NCI-H69 (cell line): Measurements from ENCODE around the gene CACNA2D2.
A peak's percentile ranks its signal among the peaks of the same experiment; 100 is the strongest.

Experiments used
- DNase-seq: peaks from one replicate; lab custom pipeline; 2025; lab: John Stamatoyannopoulos, UW

The CACNA2D2 gene

GRCh38 chr3:50393061-50393460 is 110.4 kb downstream of the CACNA2D2 start:
- no peak for DNase-seq

GRCh38 chr3:50392101-50392715 is 111.2 kb downstream of the CACNA2D2 start:
- no peak for DNase-seq

- peak; percentile 57 for DNase-seq
Observed at GRCh38 chr3:50390508-50391224, 112.8 kb downstream of the CACNA2D2 start.

- DNase-seq: no peak
Observed at GRCh38 chr3:50389414-50389767, 114.0 kb downstream of the CACNA2D2 start.

- no peak for DNase-seq
Observed at GRCh38 chr3:50388720-50389413, 114.6 kb downstream of the CACNA2D2 start.

- peak; percentile 58 for DNase-seq
Observed at GRCh38 chr3:50388016-50388719, 115.3 kb downstream of the CACNA2D2 start.

DNA sequence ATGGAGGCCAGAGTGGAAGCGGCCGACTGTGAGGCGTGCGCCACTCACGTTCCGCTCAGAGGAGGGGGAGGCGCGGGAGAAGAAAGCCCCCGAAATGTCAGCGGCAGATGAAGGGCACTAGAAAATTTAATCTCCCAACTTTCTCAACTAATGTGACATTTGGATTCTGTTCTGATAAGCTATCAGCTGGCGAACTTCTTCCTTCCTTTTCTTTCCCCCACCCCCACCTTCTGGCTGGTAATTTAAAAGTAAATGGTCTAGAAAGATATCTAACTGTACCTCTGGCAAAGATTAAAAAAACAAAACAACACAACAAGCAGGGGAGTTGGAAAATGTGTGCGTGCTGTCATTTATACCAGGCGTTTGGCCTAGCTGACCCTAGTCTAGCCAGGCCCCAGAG is 117.7 kb downstream of the CACNA2D2 start:
- no peak for DNase-seq

DNA sequence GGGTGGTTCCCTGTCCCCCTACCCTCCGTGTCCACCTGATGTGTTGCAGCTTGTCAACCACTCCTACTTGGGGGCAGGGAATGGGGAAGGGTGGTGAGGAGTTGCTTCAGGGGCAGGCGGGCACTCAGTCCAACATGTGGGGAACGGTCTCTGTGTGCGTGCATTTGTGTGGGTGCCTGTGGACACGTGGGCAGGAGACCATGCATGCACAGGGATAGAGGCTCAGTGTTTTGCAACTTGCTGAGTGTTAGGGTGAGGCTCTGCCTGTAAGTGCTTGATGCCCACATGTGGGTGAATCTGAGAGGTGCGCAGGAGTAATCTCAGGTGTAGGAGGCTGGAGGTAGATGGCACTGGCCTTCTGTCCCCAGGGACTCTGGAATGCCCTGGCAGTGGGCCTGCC is 119.7 kb downstream of the CACNA2D2 start:
- DNase-seq: peak; percentile 12

- DNase-seq: no peak
Observed at GRCh38 chr3:50382722-50383121, 120.7 kb downstream of the CACNA2D2 start.

DNA sequence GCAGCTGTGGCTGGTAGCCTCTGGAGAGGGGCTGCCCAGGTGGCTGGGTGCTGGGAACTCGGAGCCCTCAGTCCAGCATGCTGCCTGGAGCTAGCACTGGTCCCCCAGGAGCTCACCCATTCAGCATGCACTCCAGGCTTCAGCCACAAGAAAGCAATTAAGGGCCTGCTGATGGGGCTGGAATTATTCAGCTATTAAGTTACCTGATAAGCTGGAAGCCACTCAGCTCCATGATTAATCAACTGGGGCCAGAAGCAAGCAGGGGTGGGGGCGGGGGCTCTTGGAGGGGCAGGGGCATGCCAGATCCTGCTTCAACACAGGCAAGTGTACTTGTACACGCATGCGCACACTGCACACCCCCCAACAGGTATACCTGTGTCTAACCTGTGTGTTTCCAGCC is 122.1 kb downstream of the CACNA2D2 start:
- DNase-seq: peak; percentile 76

DNA sequence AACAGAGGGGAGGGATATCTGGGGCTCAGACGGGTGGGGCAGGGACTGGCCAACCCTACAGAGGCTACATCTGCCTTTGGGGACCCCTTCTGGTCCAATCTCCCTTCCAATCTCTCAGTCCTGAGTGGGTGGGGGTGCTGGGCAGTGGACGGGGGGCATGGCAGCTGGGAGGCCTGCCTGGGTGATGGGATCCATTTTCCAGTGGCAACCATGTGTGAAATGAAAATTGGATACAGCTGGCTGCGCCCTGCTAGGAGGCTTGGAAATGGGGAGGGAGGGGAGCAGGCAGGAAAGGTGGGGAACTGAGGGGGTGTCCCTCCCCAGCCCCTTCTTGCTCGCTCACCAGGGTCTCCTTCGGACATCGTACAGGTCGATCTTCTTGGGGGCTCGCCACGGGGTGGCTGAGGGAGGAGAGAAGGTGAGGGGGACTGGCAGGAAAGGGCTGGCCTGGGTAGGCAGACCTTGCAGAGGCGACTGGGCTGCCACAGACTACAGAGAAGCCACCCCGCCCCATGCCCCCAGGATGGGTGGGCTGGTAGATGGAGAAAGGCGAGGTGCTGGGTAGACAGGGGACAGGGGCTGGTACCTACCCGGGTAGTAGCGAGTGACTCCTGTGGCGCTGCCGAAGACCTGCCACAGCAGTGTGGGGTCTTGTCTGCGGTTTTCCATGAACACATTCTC is 122.9 kb downstream of the CACNA2D2 start:
- peak; percentile 55 for DNase-seq

DNA sequence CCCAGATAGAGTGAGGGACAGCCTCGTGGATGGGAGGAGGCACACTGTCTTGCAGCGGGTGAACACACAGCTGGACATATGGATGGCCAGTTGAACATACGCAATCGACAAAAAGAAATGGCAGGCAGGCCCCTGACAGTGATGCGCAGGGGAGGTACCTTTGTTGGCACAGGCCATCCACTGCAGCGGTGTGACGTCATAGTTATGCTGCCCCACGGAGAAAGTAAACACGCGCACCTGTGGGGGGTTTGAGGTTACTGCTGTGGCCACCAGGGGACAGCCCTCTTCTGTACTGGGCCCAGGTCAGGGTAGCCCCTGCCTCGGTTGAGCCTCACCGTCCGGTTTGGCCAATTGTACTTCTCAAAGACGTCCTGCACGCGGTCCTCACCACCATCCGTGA is 124.7 kb downstream of the CACNA2D2 start:
- DNase-seq: peak; percentile 20

DNA sequence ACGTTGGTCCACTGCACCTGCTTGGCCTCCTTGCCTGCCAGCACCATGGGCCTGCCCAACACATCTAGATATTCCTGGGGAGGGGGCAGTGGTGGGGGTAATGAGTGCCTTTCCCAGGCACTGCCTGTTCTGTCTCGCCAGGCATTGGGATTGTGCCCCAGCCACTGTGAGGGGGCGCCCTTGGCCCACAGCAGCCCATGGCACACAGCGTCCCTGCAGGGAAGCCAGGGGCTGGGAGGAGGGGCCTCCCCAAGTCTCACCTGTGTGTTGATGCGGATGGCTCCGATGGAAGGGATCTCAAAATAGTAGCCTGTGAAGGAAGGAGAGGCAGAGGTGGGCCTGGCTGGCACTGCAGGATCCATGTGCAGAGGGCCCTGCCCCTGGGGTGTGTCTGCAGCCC is 125.4 kb downstream of the CACNA2D2 start:
- no peak for DNase-seq

DNA sequence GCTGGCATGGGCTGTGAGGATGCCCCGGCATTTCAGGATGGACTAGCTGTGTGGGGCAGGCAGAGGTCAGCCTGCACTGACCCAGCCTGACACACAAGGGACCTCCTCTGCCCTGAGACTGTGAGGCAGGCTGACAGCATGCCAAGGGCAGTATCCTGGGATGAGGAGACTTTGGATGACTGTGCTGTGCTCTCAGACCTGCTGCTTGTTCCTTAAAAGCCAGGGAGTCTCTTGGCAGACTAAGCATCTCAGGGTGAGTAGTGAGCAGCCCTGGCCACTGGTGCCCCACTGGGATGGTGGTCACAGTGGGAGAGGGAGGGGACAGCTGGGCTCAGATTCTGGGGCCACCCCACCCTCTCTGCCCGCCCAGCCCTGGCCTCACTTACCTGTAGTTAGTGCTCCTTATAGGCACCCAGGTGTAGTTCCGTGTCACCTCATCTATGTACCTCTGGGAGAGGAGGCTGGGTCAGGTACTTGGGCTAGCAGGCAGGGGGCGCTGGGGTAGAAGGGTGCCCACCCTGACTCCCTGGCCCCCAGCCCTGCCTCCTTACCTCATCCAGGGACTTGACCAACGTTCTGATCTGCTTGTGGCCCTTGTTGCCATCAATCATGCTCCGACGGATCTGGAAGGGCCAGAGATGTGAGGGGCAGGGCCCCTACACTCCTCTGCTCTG is 128.0 kb downstream of the CACNA2D2 start:
- no peak for DNase-seq

DNA sequence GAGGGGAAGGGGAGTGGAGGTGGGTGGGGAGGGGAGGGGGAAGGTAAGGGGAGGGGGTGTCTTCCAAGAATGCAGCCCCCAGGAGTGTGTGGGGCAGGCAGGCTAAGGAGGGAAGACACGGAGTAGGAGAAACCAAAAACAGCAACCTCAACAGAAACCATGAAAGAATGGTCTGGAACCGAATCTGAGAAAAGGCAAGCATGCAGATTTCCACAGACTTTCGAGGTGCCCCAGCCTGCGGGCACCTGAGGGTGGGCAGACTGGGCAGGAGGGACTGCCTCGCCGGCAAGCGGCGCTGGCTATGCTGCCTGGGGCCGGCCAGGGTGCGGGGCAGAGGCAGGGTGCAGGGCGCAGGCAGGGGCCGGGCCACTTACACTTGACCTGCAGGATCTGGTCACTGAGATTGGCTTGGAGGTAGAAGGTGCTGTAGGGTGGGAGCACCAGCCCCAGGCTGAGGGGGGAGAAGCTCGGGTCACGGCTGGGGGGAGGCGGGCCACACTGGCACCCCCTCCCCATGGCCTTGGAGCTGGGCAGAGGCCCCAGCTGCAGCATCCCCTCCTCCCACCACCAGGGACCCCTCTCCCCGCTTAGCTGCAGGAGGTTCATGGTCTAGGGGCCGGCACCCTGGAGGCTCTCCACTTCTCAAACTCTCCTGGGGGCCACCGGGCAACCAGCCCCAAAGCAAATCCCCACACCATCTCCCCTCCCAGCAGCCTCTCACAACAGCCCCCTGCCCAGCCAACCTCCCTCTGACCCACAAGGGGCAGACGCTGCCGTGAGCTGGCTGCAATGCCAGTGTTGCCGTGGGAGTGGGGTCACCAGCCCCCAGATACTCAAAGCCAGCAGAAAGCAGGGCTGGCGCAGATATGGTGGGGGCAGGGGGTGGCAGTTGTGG is 128.8 kb downstream of the CACNA2D2 start:
- no peak for DNase-seq

DNA sequence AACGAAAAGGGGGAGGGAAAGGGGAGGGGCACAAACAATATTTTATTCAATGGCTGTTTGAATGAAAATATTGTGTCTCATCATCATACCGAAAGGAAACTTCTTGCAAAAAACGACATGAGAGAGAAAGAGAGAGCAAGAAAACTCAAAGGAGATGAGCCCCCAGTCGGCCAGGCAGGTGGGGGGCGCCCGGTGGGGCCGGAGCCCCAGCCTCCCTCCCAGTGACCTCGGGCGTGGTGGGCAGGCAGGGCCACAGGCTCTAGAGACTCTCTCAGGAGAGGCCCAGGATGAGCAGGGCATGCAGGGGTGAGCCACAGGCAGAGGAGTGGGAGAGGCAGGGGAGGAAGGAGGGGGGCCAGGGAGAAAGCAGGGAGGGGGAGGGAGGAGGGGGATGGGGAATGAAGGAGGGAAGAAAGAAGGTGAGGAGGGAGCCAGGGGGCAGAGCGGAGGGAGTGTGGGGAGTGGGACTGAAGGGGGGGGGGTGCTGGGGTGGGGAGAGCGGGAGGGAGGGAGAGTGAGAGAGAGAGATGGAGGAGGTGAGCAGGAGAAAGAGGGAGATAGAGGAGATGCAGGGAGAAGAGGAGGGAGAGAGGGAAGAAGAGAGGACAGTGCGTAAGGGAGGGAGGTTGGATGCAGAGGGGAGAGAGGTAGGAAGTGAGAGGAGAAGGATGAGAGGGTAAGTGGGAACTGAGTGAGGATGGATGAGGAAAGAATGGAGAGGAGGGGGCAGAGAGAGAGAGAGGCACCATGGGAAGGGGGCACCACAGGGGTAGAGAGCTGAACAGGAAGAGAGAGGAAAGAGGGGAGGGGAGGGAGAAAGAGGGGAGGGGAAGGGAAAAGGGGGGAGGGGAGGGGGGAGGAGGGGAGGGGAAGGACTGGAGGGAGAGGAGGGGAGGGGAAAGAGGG is 130.0 kb downstream of the CACNA2D2 start:
- DNase-seq: peak; percentile 77

- DNase-seq: peak; percentile 68
Observed at GRCh38 chr3:50372349-50372748, 131.1 kb downstream of the CACNA2D2 start.

GRCh38 chr3:50371133-50371685 is 132.2 kb downstream of the CACNA2D2 start:
- DNase-seq: no peak

GRCh38 chr3:50370594-50370993 is 132.8 kb downstream of the CACNA2D2 start:
- peak; percentile 72 for DNase-seq
